GM21381 (cell line): ENCODE data around the gene CRABP2.

ENCODE experiments used
- ATAC-seq: cut with Tn5 transposase; IDR thresholded peaks from one replicate; pipeline ENCODE4 v1.9.1; 2021; ENCODE audit warnings: mild to moderate bottlenecking, moderate library complexity; ENCODE audit not compliant: unreplicated experiment

Gene CRABP2

GRCh38 chr1:156705321-156705917 lies at the start of gene CRABP2:
CRABP2 (minus strand) TSS chr1:156705583; CDS start chr1:156705446, 137 bp downstream.
- ATAC-seq: no peak

GRCh38 chr1:156754219-156754618 lies 48.8 kb upstream of the CRABP2 start:
- ATAC-seq: no peak

GRCh38 chr1:156752843-156753482 lies 47.6 kb upstream of the CRABP2 start:
- ATAC-seq: no peak

- ATAC-seq: peak; percentile 65
These were observed 46.5 kb upstream of the CRABP2 start for GRCh38 chr1:156751757-156752481.

GRCh38 chr1:156751451-156751756 lies 46.0 kb upstream of the CRABP2 start, which contains the start of gene HDGF:
HDGF (minus strand) TSS chr1:156751675; CDS start chr1:156751429, 246 bp downstream.
- peak; percentile 13 for ATAC-seq

GRCh38 chr1:156750711-156751450 lies 45.5 kb upstream of the CRABP2 start:
- peak; percentile 8 for ATAC-seq

- ATAC-seq: no peak
These were observed 44.8 kb upstream of the CRABP2 start for GRCh38 chr1:156750191-156750672.

GRCh38 chr1:156749419-156750118 lies 44.2 kb upstream of the CRABP2 start:
- ATAC-seq: no peak

GRCh38 chr1:156748670-156749418 lies 43.5 kb upstream of the CRABP2 start:
- no peak for ATAC-seq

GRCh38 chr1:156747742-156748669 lies 42.6 kb upstream of the CRABP2 start:
- ATAC-seq: no peak

GRCh38 chr1:156746728-156747631 lies 41.6 kb upstream of the CRABP2 start:
- no peak for ATAC-seq

- no peak for ATAC-seq
These were observed 41.0 kb upstream of the CRABP2 start for GRCh38 chr1:156746406-156746727.

- ATAC-seq: no peak
These were observed 40.5 kb upstream of the CRABP2 start for GRCh38 chr1:156745881-156746280.

GRCh38 chr1:156744786-156745419 lies 39.5 kb upstream of the CRABP2 start:
- no peak for ATAC-seq

- ATAC-seq: no peak
These were observed 39.0 kb upstream of the CRABP2 start for GRCh38 chr1:156744344-156744743.

- ATAC-seq: no peak
These were observed 38.3 kb upstream of the CRABP2 start for GRCh38 chr1:156743367-156744302.
